GM20000 (cell line): ENCODE results near the gene RCN1.
A peak's percentile ranks its signal among the peaks of the same experiment; 100 is the strongest.

Source experiments
- DNase-seq: peaks from one replicate; pipeline ENCODE4 v3.0.0; 2012; ENCODE audit warnings: low spot score
- TF ChIP-seq, protein P1 (sequence below): IDR thresholded peaks from 2 replicates; pipeline ENCODE4 v1.5.1; 2012; ENCODE audit warnings: mild to moderate bottlenecking, control low read depth; ENCODE audit errors: extremely low read depth, missing control alignments

The RCN1 gene

DNA sequence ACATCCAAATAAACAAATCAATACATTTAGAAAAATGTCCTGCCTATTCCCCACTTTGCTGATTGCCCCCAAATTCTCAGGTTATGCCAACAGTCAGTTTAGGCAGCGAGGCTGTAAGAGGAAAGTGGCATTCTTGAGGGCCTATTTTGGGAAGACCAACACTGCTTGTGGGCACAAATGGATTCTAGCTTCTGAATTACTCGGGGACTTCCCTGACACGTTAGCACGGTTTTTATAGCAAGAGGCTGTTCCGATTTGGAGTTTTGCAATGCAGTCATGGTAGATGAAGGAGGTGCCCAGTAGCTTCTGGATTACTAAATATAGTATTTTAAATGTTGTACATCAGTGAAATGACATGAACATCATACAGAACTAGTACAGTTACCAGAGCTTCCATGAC is 13.1 kb downstream of the RCN1 start:
- TF ChIP-seq, protein P1, sequence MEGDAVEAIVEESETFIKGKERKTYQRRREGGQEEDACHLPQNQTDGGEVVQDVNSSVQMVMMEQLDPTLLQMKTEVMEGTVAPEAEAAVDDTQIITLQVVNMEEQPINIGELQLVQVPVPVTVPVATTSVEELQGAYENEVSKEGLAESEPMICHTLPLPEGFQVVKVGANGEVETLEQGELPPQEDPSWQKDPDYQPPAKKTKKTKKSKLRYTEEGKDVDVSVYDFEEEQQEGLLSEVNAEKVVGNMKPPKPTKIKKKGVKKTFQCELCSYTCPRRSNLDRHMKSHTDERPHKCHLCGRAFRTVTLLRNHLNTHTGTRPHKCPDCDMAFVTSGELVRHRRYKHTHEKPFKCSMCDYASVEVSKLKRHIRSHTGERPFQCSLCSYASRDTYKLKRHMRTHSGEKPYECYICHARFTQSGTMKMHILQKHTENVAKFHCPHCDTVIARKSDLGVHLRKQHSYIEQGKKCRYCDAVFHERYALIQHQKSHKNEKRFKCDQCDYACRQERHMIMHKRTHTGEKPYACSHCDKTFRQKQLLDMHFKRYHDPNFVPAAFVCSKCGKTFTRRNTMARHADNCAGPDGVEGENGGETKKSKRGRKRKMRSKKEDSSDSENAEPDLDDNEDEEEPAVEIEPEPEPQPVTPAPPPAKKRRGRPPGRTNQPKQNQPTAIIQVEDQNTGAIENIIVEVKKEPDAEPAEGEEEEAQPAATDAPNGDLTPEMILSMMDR: no peak
- no peak for DNase-seq

GRCh38 chr11:32105871-32106560 is 15.1 kb downstream of the RCN1 start:
- TF ChIP-seq, protein P1: no peak
- peak; percentile 36 for DNase-seq

DNA sequence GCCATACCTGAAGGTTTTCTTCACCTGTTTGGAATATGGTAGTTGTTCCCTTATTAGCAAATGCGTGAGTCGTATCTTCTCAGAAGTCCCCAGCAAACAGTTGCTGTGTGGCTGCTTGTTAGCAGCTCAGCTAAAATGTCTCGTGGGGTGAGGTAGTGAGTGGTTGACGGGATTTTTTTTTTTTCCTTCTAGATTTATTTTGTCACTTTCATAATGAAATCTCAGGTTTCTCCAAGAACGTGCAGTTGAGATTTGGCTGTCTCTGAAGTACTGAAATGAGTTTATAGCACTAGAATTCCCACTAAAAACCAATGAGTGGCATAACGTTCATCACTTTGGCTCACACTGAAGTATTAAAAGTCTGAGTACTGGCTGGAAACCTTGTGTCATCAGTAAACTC is 16.8 kb downstream of the RCN1 start:
- DNase-seq: no peak

GRCh38 chr11:32108576-32108975 is 17.7 kb downstream of the RCN1 start:
- DNase-seq: no peak

More for the DNA sequence above, 16.8 kb downstream of the RCN1 start:
- TF ChIP-seq, protein P1: no peak

GRCh38 chr11:32109138-32109537 is 18.3 kb downstream of the RCN1 start:
- DNase-seq: no peak

More at GRCh38 chr11:32108576-32108975, 17.7 kb downstream of the RCN1 start:
- TF ChIP-seq, protein P1: no peak

GRCh38 chr11:32109592-32109991 is 18.7 kb downstream of the RCN1 start:
- TF ChIP-seq, protein P1: no peak

More at GRCh38 chr11:32109138-32109537, 18.3 kb downstream of the RCN1 start:
- TF ChIP-seq, protein P1: no peak

DNA sequence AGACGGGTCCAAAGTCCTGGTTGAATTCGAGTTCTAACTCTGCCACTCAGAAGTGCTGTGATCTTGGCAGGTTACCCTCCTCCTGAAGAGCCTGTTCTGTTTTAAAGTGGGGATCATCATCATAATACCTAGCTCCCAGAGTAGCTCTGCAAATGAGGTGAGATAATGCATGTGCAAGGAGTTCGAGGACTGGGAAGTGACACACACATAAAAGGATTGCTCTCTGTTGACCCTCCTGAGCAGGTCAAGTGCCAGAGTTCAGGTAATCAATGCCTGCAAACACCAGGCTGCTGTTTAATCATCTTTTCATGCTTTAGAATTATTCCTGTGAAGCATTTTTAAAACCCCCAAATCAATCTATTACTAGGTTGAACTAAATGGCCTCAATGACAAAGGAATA is 19.9 kb downstream of the RCN1 start:
- no peak for DNase-seq
- TF ChIP-seq, protein P1: no peak

More at GRCh38 chr11:32109592-32109991, 18.7 kb downstream of the RCN1 start:
- DNase-seq: no peak
